Psoas muscle (tissue), 8 donors: ENCODE results near the gene IDUA. TPM values are rescaled to one million over a fixed set of nuclear protein-coding genes. Genes with fewer than 3 reads are reported as not detected.

Source experiments
- ATAC-seq, 4 donors: fragments of 200-7000 bp; cut with Tn5 transposase; one replicate each; pipeline ENCODE4 v1.9.1; 2020; ENCODE audit warnings: moderate library complexity in 3 of 4, mild to moderate bottlenecking in 2 of 4
- DNase-seq, 2 donors: peaks; one replicate each; pipeline ENCODE4 v3.0.0-alpha.2; 2020
- H3K27ac ChIP-seq: fragments of 200-600 bp; one replicate; pipeline ENCODE4 v1.8.0; 2022
- H3K27me3 ChIP-seq, 3 donors: fragments of 200-600 bp in 1 of 3; one replicate each; pipeline versions ENCODE4 v1.6.1 to v1.8.0; 2013 to 2022; ENCODE audit warnings: low read length in 2 of 3, mild to moderate bottlenecking in 2 of 3, moderate library complexity in 1 of 3; ENCODE audit not compliant: insufficient read depth in 3 of 3
- H3K36me3 ChIP-seq, 2 donors: fragments of 200-600 bp in 1 of 2; one replicate each; pipeline versions ENCODE4 v1.6.1 to v1.8.0; 2013 to 2022; ENCODE audit warnings: low read depth in 1 of 2, mild to moderate bottlenecking in 1 of 2, moderate library complexity in 1 of 2; ENCODE audit not compliant: insufficient read depth in 1 of 2
- H3K4me1 ChIP-seq: fragments of 200-600 bp; one replicate; pipeline ENCODE4 v1.8.0; 2022
- H3K4me3 ChIP-seq: fragments of 200-600 bp; one replicate; pipeline ENCODE4 v1.8.0; 2022; ENCODE audit warnings: mild to moderate bottlenecking
- H3K9me3 ChIP-seq: fragments of 200-600 bp; one replicate; pipeline ENCODE4 v1.8.0; 2022
- WGBS, 3 donors: extraction: QIAGEN DNeasy Blood & Tissue Kit; methylation state at CpG; one replicate each; pipeline versions ENCODE4 v1.1.6 to v1.1.7; 2013; 5-methylcytosine and 5-hydroxymethylcytosine counted together
- intact Hi-C, 2 donors: fragments of 100-400 bp; cut with DNase I; formaldehyde crosslinking; loops; one replicate each; pipeline versions ENCODE4 v1.11.0 to v1.14.2; 2022
- polyA plus RNA-seq, 3 donors: library from polyadenylated mRNA; stranded (reverse); fragments of 200-250 nt; gene quantifications; one replicate each; pipeline ENCODE4 v1.2.3, GENCODE V29; 2013
- total RNA-seq, 4 donors: library from RNA; stranded (reverse); fragmentation: NEBNext Ultra II Directional in 2 of 4; extraction: Animal tissue kit (Norgen Biotek cat#: 25700) in 2 of 4; gene quantifications; one replicate each; pipeline versions ENCODE4 v1.2.1 to v1.2.4, GENCODE V29; 2021 to 2023
- TF ChIP-seq, protein P1 (sequence below): fragments of 200-600 bp; IDR thresholded peaks from one replicate; pipeline ENCODE4 v1.8.0; 2022; ENCODE audit warnings: antibody characterized with exemption
- donor health status: healthy with polysubstance abuse.
- donor health status: DM: no; HTN: no; CAD: no; lungs with moderate emphysema.
- donor health status: Bipolar disorder and iron deficiency.
- donor health status: healthy.
- donor health status: DM: yes; HTN: yes; CAD: no.
- donor health status: DM: no; HTN: no; CAD: no.
- donor health status: DM: no; HTN: no; CAD: no.
- donor health status: DM: yes; HTN: yes; CAD: no.

IDUA gene
- total and polyA plus RNA-seq, 7 donors: 1.3 to 6.0 (median 5.1) TPM

DNA sequence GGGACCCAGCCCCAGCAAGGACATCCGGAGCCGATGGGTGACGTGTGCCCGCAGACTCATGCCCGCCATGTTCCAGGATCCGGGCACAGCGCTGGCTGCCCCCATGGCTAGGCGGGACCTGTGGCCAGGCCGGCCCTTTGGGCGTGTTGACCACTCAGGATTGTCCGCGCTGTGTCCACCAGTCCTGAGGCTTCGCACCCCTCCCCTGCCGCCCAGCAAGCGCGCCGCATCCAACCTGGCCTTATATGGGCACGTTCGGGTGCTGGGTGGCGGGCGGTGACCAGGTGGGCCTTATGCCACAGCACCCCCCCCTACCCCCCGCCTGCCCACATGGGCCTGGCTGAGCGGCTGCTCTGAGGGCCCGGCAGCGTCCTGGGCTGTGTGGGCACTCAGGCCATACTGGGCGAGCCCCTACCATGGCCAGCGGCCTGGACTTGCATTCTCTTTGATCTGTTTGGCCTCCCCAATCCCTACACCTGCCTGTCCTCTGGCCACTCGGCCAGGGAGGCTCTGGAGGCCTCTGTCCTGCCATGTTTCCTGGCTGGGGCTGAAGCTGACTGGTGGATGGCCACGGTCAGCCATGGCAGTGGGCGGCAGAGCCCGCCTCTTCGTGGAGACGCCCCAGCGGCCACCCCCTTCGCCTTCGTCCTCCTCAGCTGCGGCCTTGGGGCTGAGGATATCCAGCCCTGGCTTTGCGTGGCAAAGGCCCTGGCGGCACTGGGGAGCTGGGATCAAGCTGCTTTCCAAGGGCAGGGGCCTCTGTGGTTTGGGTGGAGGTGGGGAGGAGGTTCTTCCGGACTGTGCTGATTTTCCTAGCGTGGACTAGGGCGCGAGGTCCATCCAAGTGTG, 26.6 kb downstream of the IDUA start:
- H3K9me3 ChIP-seq: no peaks in the 10 kb centered on the region
- ATAC-seq: no peak
- no peak for DNase-seq
- H3K27me3 ChIP-seq: no peaks in the 10 kb centered on the region
- intact Hi-C loops: no loop called here
- H3K36me3 ChIP-seq: no peaks in the 10 kb centered on the region
- TF ChIP-seq, protein P1, sequence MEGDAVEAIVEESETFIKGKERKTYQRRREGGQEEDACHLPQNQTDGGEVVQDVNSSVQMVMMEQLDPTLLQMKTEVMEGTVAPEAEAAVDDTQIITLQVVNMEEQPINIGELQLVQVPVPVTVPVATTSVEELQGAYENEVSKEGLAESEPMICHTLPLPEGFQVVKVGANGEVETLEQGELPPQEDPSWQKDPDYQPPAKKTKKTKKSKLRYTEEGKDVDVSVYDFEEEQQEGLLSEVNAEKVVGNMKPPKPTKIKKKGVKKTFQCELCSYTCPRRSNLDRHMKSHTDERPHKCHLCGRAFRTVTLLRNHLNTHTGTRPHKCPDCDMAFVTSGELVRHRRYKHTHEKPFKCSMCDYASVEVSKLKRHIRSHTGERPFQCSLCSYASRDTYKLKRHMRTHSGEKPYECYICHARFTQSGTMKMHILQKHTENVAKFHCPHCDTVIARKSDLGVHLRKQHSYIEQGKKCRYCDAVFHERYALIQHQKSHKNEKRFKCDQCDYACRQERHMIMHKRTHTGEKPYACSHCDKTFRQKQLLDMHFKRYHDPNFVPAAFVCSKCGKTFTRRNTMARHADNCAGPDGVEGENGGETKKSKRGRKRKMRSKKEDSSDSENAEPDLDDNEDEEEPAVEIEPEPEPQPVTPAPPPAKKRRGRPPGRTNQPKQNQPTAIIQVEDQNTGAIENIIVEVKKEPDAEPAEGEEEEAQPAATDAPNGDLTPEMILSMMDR: no peak
- WGBS, 3 donors: 93 to 95% (median 93%) methylated on average over 33 to 43 of the region's 43 CpGs
- H3K4me1 ChIP-seq: peaks cover 18% of the 10 kb centered on the region
- H3K27ac ChIP-seq: no peak overlapping the region
- no peak overlapping the region for H3K4me3 ChIP-seq

DNA sequence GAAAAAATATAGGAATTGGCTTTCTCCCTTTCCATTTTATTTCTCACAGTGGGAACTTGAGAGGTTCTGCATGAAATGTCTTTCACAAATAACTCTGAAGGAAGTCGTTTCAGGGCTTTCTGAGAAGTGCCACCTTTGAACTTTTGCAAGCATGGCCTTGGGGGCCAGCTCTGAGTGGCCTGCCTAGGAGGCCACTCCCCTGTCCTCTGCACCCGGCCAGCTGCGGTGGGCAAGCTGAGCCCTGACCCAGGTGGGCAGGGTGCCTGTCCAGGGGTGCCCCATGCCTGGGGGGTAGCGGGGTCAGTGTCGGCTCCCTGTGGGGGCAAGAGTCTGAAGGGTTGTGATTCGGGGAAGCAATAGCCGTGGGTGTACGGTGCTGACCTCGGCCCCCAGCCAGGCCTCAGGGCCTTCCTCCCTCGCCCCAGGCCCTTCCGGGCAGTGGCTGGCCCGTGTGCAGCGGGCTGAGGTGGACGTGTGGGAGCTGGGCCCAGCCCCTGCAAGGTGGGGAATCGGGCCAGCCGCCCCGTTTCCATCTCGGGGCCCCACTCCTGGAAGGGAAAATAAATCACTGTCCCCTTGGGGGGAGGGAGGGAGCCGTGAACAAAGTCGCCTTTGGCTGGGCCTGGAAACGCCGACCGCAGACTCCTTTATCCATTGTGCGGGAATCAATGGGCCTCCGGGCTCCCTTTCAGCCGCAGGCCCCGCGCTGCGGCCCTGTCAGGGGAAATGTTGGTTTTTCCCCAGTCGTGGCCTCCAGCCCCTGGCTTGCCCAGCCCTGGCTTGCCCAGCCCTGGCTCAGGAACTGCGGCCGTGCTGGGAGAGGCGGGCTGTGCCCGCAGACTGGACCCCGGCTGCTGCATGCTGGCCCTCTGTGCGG, 27.7 kb downstream of the IDUA start:
- Histone ChIP-seq H3K4me3 (no peak overlapping the region), H3K27ac (no peak overlapping the region), H3K4me1 (peaks cover 12% of the 10 kb centered on the region), H3K9me3 (no peaks in the 10 kb centered on the region), H3K27me3 (no peaks in the 10 kb centered on the region), H3K36me3 (no peaks in the 10 kb centered on the region)
- 83 to 86% (median 86%) methylated on average over 34 to 36 of the region's 36 CpGs for WGBS, 3 donors
- ATAC-seq (no peak), DNase-seq (no peak)
- intact Hi-C loops: no loop called here
- TF ChIP-seq, protein P1: no peak

DNA sequence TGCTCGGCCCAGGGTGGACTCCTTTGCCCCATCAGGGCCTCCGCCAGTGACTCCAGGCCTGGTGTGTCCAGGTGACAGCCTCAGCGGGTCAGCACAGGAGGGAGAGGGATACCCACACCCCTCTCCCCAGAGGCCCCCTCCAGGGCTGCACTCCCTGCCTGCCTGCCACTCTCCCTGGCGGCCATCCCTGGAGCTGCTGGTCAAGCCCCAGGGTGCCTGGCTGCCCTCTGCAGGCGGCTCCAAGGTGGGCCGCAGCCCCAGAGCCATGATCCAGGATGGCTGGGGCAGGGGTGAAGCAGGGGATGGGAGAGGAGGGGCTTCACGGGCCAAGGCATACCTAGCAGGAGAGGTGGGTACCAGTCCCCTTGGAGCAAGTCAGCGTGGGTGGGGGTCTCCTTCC, 28.3 kb downstream of the IDUA start:
- Histone ChIP-seq H3K9me3 (no peaks in the 10 kb centered on the region), H3K27ac (no peak overlapping the region), H3K27me3 (no peaks in the 10 kb centered on the region), H3K4me1 (peaks cover 9% of the 10 kb centered on the region), H3K36me3 (no peaks in the 10 kb centered on the region), H3K4me3 (no peak overlapping the region)
- no peak for DNase-seq
- TF ChIP-seq, protein P1: no peak
- ATAC-seq: no peak
- 84 to 92% (median 87%) methylated on average over 7 to 8 of the region's 8 CpGs for WGBS, 3 donors
- intact Hi-C loops: no loop called here

DNA sequence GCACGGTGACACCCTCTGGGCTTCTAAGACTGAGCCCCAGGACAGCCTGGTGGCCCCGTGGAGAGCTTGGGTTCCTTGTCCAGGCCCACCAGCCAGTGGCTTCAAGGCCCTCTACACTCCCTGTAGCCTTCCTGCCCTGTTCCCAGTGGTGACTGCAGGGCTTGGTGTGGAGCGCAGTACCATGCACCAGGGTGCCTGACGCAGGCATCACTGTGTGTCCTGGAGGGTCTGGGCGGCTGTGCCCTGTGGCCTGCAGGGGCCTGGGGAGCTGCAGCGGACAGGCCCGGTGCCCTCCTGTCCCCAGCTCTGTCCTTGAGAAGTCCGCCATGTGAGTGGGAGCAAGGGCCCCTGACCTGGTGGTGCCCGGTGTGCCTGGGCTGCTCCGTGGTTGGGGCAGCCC, 28.9 kb downstream of the IDUA start:
- ATAC-seq (no peak), DNase-seq (no peak)
- Histone ChIP-seq H3K27me3 (no peaks in the 10 kb centered on the region), H3K36me3 (no peaks in the 10 kb centered on the region), H3K4me3 (no peak overlapping the region), H3K27ac (no peak overlapping the region), H3K4me1 (peaks cover 3% of the 10 kb centered on the region), H3K9me3 (no peaks in the 10 kb centered on the region)
- TF ChIP-seq, protein P1: no peak
- intact Hi-C loops: no loop called here
- 88 to 95% (median 93%) methylated on average over 6 to 10 of the region's 10 CpGs for WGBS, 3 donors
